GM21526 (cell line): ENCODE results near the gene SETSIP.
"Not testable (repeated sequence)": the region's sequence is repeated elsewhere in the genome, so short reads cannot be mapped to it uniquely, and the experiment has no call there.

ENCODE experiments used
- ATAC-seq: cut with Tn5 transposase; IDR thresholded peaks from one replicate; pipeline ENCODE4 v1.9.1; 2021; ENCODE audit warnings: moderate library complexity; ENCODE audit not compliant: unreplicated experiment, low FRiP score

The SETSIP gene

GRCh38 chr1:92065042-92065441 lies 10.2 kb downstream of the SETSIP start:
- no peak for ATAC-seq

- ATAC-seq = no peak
These were observed 23.3 kb downstream of the SETSIP start for GRCh38 chr1:92051948-92052347.

- ATAC-seq = no peak
These were observed 29.3 kb downstream of the SETSIP start for GRCh38 chr1:92045766-92046495.

GRCh38 chr1:92043621-92044020 lies 31.6 kb downstream of the SETSIP start:
- ATAC-seq = no peak

- ATAC-seq = no peak
These were observed 34.2 kb downstream of the SETSIP start for GRCh38 chr1:92040971-92041370.

- no peak for ATAC-seq
These were observed 36.4 kb downstream of the SETSIP start for GRCh38 chr1:92038695-92039346.

GRCh38 chr1:92037400-92037799 lies 37.8 kb downstream of the SETSIP start:
- no peak for ATAC-seq

GRCh38 chr1:92031281-92032110 lies 43.7 kb downstream of the SETSIP start:
- no peak for ATAC-seq

- ATAC-seq = no peak
These were observed 44.5 kb downstream of the SETSIP start for GRCh38 chr1:92030656-92031107.

- no peak for ATAC-seq
These were observed 45.8 kb downstream of the SETSIP start for GRCh38 chr1:92029241-92029922.

GRCh38 chr1:92026806-92027205 lies 48.4 kb downstream of the SETSIP start:
- ATAC-seq = no peak

GRCh38 chr1:92026042-92026441 lies 49.2 kb downstream of the SETSIP start:
- not testable (repeated sequence) for ATAC-seq
